Loucy (cell line): ENCODE data around the gene FAM193A.

Source experiments
- H2AFZ ChIP-seq: fragments of 200-600 bp; sonication (generic); 2 replicates; pipeline ENCODE4 v1.6.0; 2016; ENCODE audit warnings: antibody characterized with exemption, mild to moderate bottlenecking, low read length, moderate library complexity
- H3F3A ChIP-seq: fragments of 200-600 bp; 2 replicates; pipeline ENCODE4 v1.6.0; 2016; ENCODE audit warnings: antibody characterized with exemption, low read depth, mild to moderate bottlenecking
- H3K27me3 ChIP-seq: fragments of 200-600 bp; sonication (generic); 2 replicates; pipeline ENCODE4 v1.6.1; 2014; ENCODE audit warnings: low read length, mild to moderate bottlenecking; ENCODE audit not compliant: insufficient read depth, poor library complexity, severe bottlenecking
- H3K36me3 ChIP-seq: fragments of 200-600 bp; sonication (generic); 2 replicates; pipeline ENCODE4 v1.6.1; 2016; ENCODE audit warnings: low read length; ENCODE audit not compliant: insufficient read depth
- H3K4me1 ChIP-seq: fragments of 200-600 bp; sonication (generic); 2 replicates; pipeline ENCODE4 v1.5.1; 2014; ENCODE audit warnings: low read length, mild to moderate bottlenecking; ENCODE audit not compliant: insufficient read depth, poor library complexity, severe bottlenecking
- H3K4me2 ChIP-seq: fragments of 200-600 bp; sonication (generic); 2 replicates; pipeline ENCODE4 v1.6.0; 2014; ENCODE audit warnings: antibody characterized with exemption, low read length, low read depth, mild to moderate bottlenecking; ENCODE audit not compliant: poor library complexity, severe bottlenecking
- H3K4me3 ChIP-seq: fragments of 200-600 bp; sonication (generic); 2 replicates; pipeline ENCODE4 v1.5.1; 2014; ENCODE audit warnings: low read length, mild to moderate bottlenecking, mixed read lengths; ENCODE audit not compliant: poor library complexity, severe bottlenecking
- H3K79me2 ChIP-seq: fragments of 200-600 bp; sonication (generic); 2 replicates; pipeline ENCODE4 v1.6.1; 2014; ENCODE audit warnings: low read length; ENCODE audit not compliant: insufficient read depth
- H3K9ac ChIP-seq: fragments of 200-600 bp; sonication (generic); 2 replicates; pipeline ENCODE4 v1.6.0; 2014; ENCODE audit warnings: mild to moderate bottlenecking, low read depth, low read length, moderate library complexity; ENCODE audit not compliant: poor library complexity, severe bottlenecking
- H3K9me2 ChIP-seq: fragments of 200-600 bp; sonication (generic); replicated peaks from 2 replicates; pipeline ENCODE4 v1.6.1; 2016; ENCODE audit warnings: low read depth, low read length, mixed read lengths
- H3K9me3 ChIP-seq: fragments of 200-600 bp; sonication (generic); 2 replicates; pipeline ENCODE4 v1.6.1; 2014; ENCODE audit warnings: mild to moderate bottlenecking, antibody characterized with exemption, low read length, low read depth; ENCODE audit not compliant: insufficient read depth
- H4K20me1 ChIP-seq: fragments of 200-600 bp; sonication (generic); 2 replicates; pipeline ENCODE4 v1.6.0; 2014; ENCODE audit warnings: antibody characterized with exemption, low read length, mild to moderate bottlenecking; ENCODE audit not compliant: insufficient read depth, poor library complexity, severe bottlenecking
- EZH2phosphoT487 ChIP-seq: fragments of 200-600 bp; IDR thresholded peaks from 2 replicates; pipeline ENCODE4 v1.6.1; 2018; ENCODE audit warnings: antibody characterized with exemption, mild to moderate bottlenecking, moderate library complexity, borderline replicate concordance
- TF ChIP-seq, protein P1 (sequence below): fragments of 200-600 bp; sonication (generic); conservative IDR thresholded peaks from 2 replicates; pipeline ENCODE4 v1.5.1; 2014; ENCODE audit warnings: mild to moderate bottlenecking, antibody characterized with exemption, low read length

The FAM193A gene

GRCh38 chr4:2667428-2667827, 131.0 kb downstream of the FAM193A start:
- Histone ChIP-seq H3K9me2 (no peaks in the 10 kb centered on the region), H3K4me3 (no peak overlapping the region)

GRCh38 chr4:2671267-2671895, 134.9 kb downstream of the FAM193A start:
- no peaks in the 10 kb centered on the region for H3F3A ChIP-seq
- no peak overlapping the region for H3K9ac ChIP-seq
- H3K27me3 ChIP-seq = no peaks in the 10 kb centered on the region
- H3K4me1 ChIP-seq = no peaks in the 10 kb centered on the region
- peaks cover 82% of the 10 kb centered on the region; the same call in 1 of the 2 replicates for H3K36me3 ChIP-seq
- no peaks in the 10 kb centered on the region for H3K9me3 ChIP-seq
- TF ChIP-seq, protein P1, sequence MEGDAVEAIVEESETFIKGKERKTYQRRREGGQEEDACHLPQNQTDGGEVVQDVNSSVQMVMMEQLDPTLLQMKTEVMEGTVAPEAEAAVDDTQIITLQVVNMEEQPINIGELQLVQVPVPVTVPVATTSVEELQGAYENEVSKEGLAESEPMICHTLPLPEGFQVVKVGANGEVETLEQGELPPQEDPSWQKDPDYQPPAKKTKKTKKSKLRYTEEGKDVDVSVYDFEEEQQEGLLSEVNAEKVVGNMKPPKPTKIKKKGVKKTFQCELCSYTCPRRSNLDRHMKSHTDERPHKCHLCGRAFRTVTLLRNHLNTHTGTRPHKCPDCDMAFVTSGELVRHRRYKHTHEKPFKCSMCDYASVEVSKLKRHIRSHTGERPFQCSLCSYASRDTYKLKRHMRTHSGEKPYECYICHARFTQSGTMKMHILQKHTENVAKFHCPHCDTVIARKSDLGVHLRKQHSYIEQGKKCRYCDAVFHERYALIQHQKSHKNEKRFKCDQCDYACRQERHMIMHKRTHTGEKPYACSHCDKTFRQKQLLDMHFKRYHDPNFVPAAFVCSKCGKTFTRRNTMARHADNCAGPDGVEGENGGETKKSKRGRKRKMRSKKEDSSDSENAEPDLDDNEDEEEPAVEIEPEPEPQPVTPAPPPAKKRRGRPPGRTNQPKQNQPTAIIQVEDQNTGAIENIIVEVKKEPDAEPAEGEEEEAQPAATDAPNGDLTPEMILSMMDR = no peak
- no peak for TF ChIP-seq EZH2phosphoT487
- peaks cover 6% of the 10 kb centered on the region; the same call in 1 of the 2 replicates for H3K79me2 ChIP-seq
- no peak overlapping the region for H3K4me3 ChIP-seq
- H3K9me2 ChIP-seq = no peaks in the 10 kb centered on the region
- no peaks in the 10 kb centered on the region for H4K20me1 ChIP-seq
- H3K4me2 ChIP-seq = no peak overlapping the region
- no peak overlapping the region for H2AFZ ChIP-seq

More at GRCh38 chr4:2667428-2667827, 131.0 kb downstream of the FAM193A start:
- no peak overlapping the region for H2AFZ ChIP-seq
- no peaks in the 10 kb centered on the region for H3K27me3 ChIP-seq
- no peak overlapping the region for H3K9ac ChIP-seq
- no peak for TF ChIP-seq EZH2phosphoT487
- TF ChIP-seq, protein P1 = no peak
- no peaks in the 10 kb centered on the region for H3K9me3 ChIP-seq
- no peaks in the 10 kb centered on the region for H3F3A ChIP-seq
- peaks cover 63% of the 10 kb centered on the region; the same call in 1 of the 2 replicates for H3K36me3 ChIP-seq
- no peaks in the 10 kb centered on the region for H4K20me1 ChIP-seq
- peaks cover 6% of the 10 kb centered on the region; the same call in 1 of the 2 replicates for H3K79me2 ChIP-seq
- no peak overlapping the region for H3K4me2 ChIP-seq
- no peaks in the 10 kb centered on the region for H3K4me1 ChIP-seq

GRCh38 chr4:2672082-2672481, 135.6 kb downstream of the FAM193A start:
- TF ChIP-seq EZH2phosphoT487 = no peak
- TF ChIP-seq, protein P1 = no peak
- H2AFZ ChIP-seq = no peak overlapping the region

More at GRCh38 chr4:2672082-2672481, 135.6 kb downstream of the FAM193A start:
- no peaks in the 10 kb centered on the region for H3K9me2 ChIP-seq
- H3K27me3 ChIP-seq = no peaks in the 10 kb centered on the region
- H3K4me3 ChIP-seq = no peak overlapping the region
- no peaks in the 10 kb centered on the region for H3K4me1 ChIP-seq
- no peak overlapping the region for H3K9ac ChIP-seq
- H4K20me1 ChIP-seq = no peaks in the 10 kb centered on the region
- H3K4me2 ChIP-seq = no peak overlapping the region
- no peaks in the 10 kb centered on the region for H3F3A ChIP-seq
- H3K9me3 ChIP-seq = no peaks in the 10 kb centered on the region
- H3K36me3 ChIP-seq = peaks cover 83% of the 10 kb centered on the region; the same call in 1 of the 2 replicates
- peaks cover 1% of the 10 kb centered on the region; the same call in 1 of the 2 replicates for H3K79me2 ChIP-seq
